Measurements from ENCODE around the gene FUT3. TPM values are rescaled to one million over a fixed set of nuclear protein-coding genes. Genes with fewer than 3 reads are reported as not detected.

FUT3 gene
- total and polyA plus RNA-seq, 9 of the 15 experiments (the other 6 are each of a cell fraction or from before 2014, with no cell fraction given) = 0.09 TPM; not detected in 8

- TF ChIP-seq, protein P1, sequence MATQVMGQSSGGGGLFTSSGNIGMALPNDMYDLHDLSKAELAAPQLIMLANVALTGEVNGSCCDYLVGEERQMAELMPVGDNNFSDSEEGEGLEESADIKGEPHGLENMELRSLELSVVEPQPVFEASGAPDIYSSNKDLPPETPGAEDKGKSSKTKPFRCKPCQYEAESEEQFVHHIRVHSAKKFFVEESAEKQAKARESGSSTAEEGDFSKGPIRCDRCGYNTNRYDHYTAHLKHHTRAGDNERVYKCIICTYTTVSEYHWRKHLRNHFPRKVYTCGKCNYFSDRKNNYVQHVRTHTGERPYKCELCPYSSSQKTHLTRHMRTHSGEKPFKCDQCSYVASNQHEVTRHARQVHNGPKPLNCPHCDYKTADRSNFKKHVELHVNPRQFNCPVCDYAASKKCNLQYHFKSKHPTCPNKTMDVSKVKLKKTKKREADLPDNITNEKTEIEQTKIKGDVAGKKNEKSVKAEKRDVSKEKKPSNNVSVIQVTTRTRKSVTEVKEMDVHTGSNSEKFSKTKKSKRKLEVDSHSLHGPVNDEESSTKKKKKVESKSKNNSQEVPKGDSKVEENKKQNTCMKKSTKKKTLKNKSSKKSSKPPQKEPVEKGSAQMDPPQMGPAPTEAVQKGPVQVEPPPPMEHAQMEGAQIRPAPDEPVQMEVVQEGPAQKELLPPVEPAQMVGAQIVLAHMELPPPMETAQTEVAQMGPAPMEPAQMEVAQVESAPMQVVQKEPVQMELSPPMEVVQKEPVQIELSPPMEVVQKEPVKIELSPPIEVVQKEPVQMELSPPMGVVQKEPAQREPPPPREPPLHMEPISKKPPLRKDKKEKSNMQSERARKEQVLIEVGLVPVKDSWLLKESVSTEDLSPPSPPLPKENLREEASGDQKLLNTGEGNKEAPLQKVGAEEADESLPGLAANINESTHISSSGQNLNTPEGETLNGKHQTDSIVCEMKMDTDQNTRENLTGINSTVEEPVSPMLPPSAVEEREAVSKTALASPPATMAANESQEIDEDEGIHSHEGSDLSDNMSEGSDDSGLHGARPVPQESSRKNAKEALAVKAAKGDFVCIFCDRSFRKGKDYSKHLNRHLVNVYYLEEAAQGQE (IDR thresholded peaks at IDR 0.05; ENCODE audit: borderline replicate concordance) = no peak
- TF ChIP-seq, protein P1 (CRISPR knock-in tag; IDR thresholded peaks at IDR 0.05; ENCODE audit: low read depth) = no peak
- TF ChIP-seq RAD51 (IDR thresholded peaks at IDR 0.05; ENCODE audit: borderline replicate concordance, low read depth) = peak; percentile 66; the same call in 1 of the 2 replicates
- 0 out of 2 replicates have a peak, but pooled peaks have one; percentile 19 for TF ChIP-seq L3MBTL2 (IDR thresholded peaks at IDR 0.05)
- TF ChIP-seq MTF1 (CRISPR knock-in tag; IDR thresholded peaks at IDR 0.05; ENCODE audit: borderline replicate concordance) = no peak
- TF ChIP-seq, protein P2, sequence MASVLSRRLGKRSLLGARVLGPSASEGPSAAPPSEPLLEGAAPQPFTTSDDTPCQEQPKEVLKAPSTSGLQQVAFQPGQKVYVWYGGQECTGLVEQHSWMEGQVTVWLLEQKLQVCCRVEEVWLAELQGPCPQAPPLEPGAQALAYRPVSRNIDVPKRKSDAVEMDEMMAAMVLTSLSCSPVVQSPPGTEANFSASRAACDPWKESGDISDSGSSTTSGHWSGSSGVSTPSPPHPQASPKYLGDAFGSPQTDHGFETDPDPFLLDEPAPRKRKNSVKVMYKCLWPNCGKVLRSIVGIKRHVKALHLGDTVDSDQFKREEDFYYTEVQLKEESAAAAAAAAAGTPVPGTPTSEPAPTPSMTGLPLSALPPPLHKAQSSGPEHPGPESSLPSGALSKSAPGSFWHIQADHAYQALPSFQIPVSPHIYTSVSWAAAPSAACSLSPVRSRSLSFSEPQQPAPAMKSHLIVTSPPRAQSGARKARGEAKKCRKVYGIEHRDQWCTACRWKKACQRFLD (CRISPR knock-in tag; IDR thresholded peaks at IDR 0.05) = no peak
- no peak for TF ChIP-seq AFF4 (CRISPR knock-in tag; IDR thresholded peaks at IDR 0.05)
- peak; percentile 98 for TF ChIP-seq ZNF57 (CRISPR knock-in tag; IDR thresholded peaks at IDR 0.05)
- peak in 1 of 2 experiments; percentile 36; a peak in 1 of 3 replicates for TF ChIP-seq CBX3 (IDR thresholded peaks at IDR 0.05; ENCODE audit: borderline replicate concordance in 1 of 2, low read length in 2 of 2)
- no peak for TF ChIP-seq SMAD1 (IDR thresholded peaks at IDR 0.05; ENCODE audit: low read depth, low read length, partially characterized antibody)
These were observed 6.2 kb upstream of the FUT3 start (continued) for GRCh38 chr19:5857203-5858081.

All from K562 (cell line).